HEK293T (cell line): ENCODE data around the gene PHF1.

Source experiments
- ARNT ChIP-seq: fragments of 450-650 bp; IDR thresholded peaks from 2 replicates; pipeline ENCODE4 v1.6.1; 2017; ENCODE audit warnings: mild to moderate bottlenecking
- BHLHE40 ChIP-seq: fragments of 450-650 bp; IDR thresholded peaks from 2 replicates; pipeline ENCODE4 v1.6.1; 2016; ENCODE audit warnings: mild to moderate bottlenecking, moderate library complexity, borderline replicate concordance
- ELF4 ChIP-seq: fragments of 450-650 bp; IDR thresholded peaks from 2 replicates; pipeline ENCODE4 v1.6.1; 2017; ENCODE audit warnings: antibody characterized with exemption
- FOXA1 ChIP-seq: fragments of 450-650 bp; IDR thresholded peaks from 2 replicates; pipeline ENCODE4 v1.6.1; 2016; ENCODE audit warnings: mild to moderate bottlenecking
- FOXK2 ChIP-seq: fragments of 450-650 bp; IDR thresholded peaks from 2 replicates; pipeline ENCODE4 v1.6.1; 2016; ENCODE audit warnings: mild to moderate bottlenecking
- L3MBTL2 ChIP-seq: fragments of 450-650 bp; conservative IDR thresholded peaks from 2 replicates; pipeline ENCODE4 v1.6.1; 2016; ENCODE audit warnings: mild to moderate bottlenecking
- LEF1 ChIP-seq: fragments of 450-650 bp; IDR thresholded peaks from 2 replicates; pipeline ENCODE4 v1.6.1; 2017; ENCODE audit warnings: mild to moderate bottlenecking, borderline replicate concordance
- SP1 ChIP-seq: fragments of 450-650 bp; IDR thresholded peaks from 2 replicates; pipeline ENCODE4 v1.6.1; 2017
- SUZ12 ChIP-seq: fragments of 450-650 bp; IDR thresholded peaks from 2 replicates; pipeline ENCODE4 v1.6.1; 2016; ENCODE audit warnings: mild to moderate bottlenecking
- TARDBP ChIP-seq: fragments of 450-650 bp; IDR thresholded peaks from 2 replicates; pipeline ENCODE4 v1.6.1; 2016
- TF ChIP-seq, protein P1 (sequence below): fragments of 450-650 bp; IDR thresholded peaks from 2 replicates; pipeline ENCODE4 v1.6.1; 2016

DNA sequence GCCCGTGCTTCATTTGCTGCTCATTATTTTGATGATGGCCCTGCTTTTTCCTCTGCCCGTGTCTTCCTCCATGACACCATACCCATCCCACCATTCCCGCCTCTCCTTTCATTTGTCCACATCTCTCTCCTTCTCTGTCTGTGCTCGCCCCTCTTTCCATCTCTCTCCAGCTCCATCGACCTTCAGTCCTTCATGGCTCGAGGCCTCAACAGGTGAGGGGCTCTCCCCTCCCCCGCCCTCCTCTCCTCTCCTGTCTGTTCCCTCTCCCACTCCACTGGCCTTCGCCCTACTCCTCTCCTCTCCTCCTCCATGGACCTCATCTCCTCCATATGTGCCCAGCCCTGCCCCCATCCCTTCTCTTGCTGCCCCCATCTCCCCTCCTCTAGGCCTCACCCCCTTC lies 31.5 kb downstream of the PHF1 start:
- TF ChIP-seq BHLHE40, result no peak
- no peak for TF ChIP-seq FOXA1
- no peak for TF ChIP-seq SP1
- TF ChIP-seq SUZ12, result no peak
- TF ChIP-seq FOXK2, result no peak
- TF ChIP-seq ELF4, result no peak
- no peak for TF ChIP-seq TARDBP
- no peak for TF ChIP-seq ARNT
- TF ChIP-seq, protein P1, sequence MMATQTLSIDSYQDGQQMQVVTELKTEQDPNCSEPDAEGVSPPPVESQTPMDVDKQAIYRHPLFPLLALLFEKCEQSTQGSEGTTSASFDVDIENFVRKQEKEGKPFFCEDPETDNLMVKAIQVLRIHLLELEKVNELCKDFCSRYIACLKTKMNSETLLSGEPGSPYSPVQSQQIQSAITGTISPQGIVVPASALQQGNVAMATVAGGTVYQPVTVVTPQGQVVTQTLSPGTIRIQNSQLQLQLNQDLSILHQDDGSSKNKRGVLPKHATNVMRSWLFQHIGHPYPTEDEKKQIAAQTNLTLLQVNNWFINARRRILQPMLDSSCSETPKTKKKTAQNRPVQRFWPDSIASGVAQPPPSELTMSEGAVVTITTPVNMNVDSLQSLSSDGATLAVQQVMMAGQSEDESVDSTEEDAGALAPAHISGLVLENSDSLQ, result no peak
- TF ChIP-seq LEF1, result no peak
- TF ChIP-seq L3MBTL2, result no peak
